ENCODE measurements around the gene URM1. TPM values are rescaled to one million over a fixed set of nuclear protein-coding genes. Genes with fewer than 3 reads are reported as not detected.

The URM1 gene
- total and polyA plus RNA-seq, 10 of the 15 experiments (the other 5 are each of a cell fraction or from before 2014, with no cell fraction given): 7.9 to 75.8 (median 63.7) TPM

GRCh38 chr9:128406848-128407391 lies 35.7 kb downstream of the URM1 start:
- ATAC-seq: no peak
- SMC1A ChIA-PET (ENCODE audit: uncharacterized antibody, unreplicated experiment): no interaction called here
- POLR2A ChIA-PET: no interaction called here
- RAD21 ChIA-PET (ENCODE audit: unreplicated experiment): no interaction called here
- Histone ChIP-seq H4K20me1 (ENCODE audit: control insufficient read depth, insufficient read depth) (no peaks in the 10 kb centered on the region), H2AFZ (ENCODE audit: control insufficient read depth, low read depth, low read length) (no peak overlapping the region), H3K27ac (ENCODE audit: control insufficient read depth, insufficient read depth) (no peak overlapping the region), H3K9ac (ENCODE audit: control insufficient read depth, insufficient read depth, low read length) (no peak overlapping the region), H3K27me3 (replicated peaks in 1 of 2; ENCODE audit: control insufficient read depth in 2 of 2, insufficient read depth in 2 of 2, low read length in 1 of 2) (peaks cover 1 to 2% of the 10 kb centered on the region in 2 experiments; a peak in 3 of 4 replicates), H3K4me1 (ENCODE audit: control insufficient read depth, insufficient read depth, low read length) (no peaks in the 10 kb centered on the region), H3K36me3 (ENCODE audit: control insufficient read depth in 2 of 2, insufficient read depth in 2 of 2, low read length in 1 of 2) (no peaks in the 10 kb centered on the region), H3K79me2 (ENCODE audit: control insufficient read depth, insufficient read depth, low read length) (no peaks in the 10 kb centered on the region), H3K9me3 (replicated peaks; ENCODE audit: control insufficient read depth, insufficient read depth, low read length) (no peaks in the 10 kb centered on the region), H3K4me2 (ENCODE audit: control insufficient read depth, insufficient read depth) (no peak overlapping the region), H3K4me3 (no peak overlapping the region)
- TF ChIP-seq BCL3 (IDR thresholded peaks at IDR 0.05; ENCODE audit: borderline replicate concordance, insufficient read depth, low read depth, low read length, poor library complexity, severe bottlenecking) (no peak), RCOR1 (conservative IDR thresholded peaks at IDR 0.05; ENCODE audit: low read depth, low read length) (no peak), HDGF (IDR thresholded peaks at IDR 0.05) (no peak), TBL1XR1 (IDR thresholded peaks at IDR 0.05; ENCODE audit: low read depth, low read length) (no peak)
- no peak for DNase-seq (ENCODE audit: low read depth, low spot score)
- in situ Hi-C loops (cut with MboI) (no loop called here), intact Hi-C loops (cut with micrococcal nuclease; ENCODE audit: unreplicated experiment) (no loop called here)
- CTCF ChIA-PET: interaction anchor here (0.6 to 3.0 kb wide), 2 partner anchors 45 to 105 kb away, joined by 4 to 10 read pairs; no protein-coding TSS in a partner anchor
- no peak for FAIRE-seq
- WGBS (ENCODE audit: insufficient coverage, insufficient replicate concordance, low lambda C conversion rate, missing lambda C conversion rate): 6% methylated on average over 9 of the region's 9 CpGs
- no TSS peak for BruUV-seq (replicated peaks)

- ChIA-PET SMC1A (ENCODE audit: uncharacterized antibody, unreplicated experiment) (no interaction called here), POLR2A (no interaction called here), CTCF (no interaction called here), RAD21 (ENCODE audit: unreplicated experiment) (no interaction called here)
- Histone ChIP-seq H3K79me2 (ENCODE audit: control insufficient read depth, insufficient read depth, low read length) (no peaks in the 10 kb centered on the region), H3K4me3 (no peak overlapping the region), H4K20me1 (ENCODE audit: control insufficient read depth, insufficient read depth) (no peaks in the 10 kb centered on the region), H2AFZ (ENCODE audit: control insufficient read depth, low read depth, low read length) (no peak overlapping the region), H3K36me3 (ENCODE audit: control insufficient read depth in 2 of 2, insufficient read depth in 2 of 2, low read length in 1 of 2) (no peaks in the 10 kb centered on the region), H3K9me3 (replicated peaks; ENCODE audit: control insufficient read depth, insufficient read depth, low read length) (no peaks in the 10 kb centered on the region), H3K9ac (ENCODE audit: control insufficient read depth, insufficient read depth, low read length) (no peak overlapping the region), H3K27ac (ENCODE audit: control insufficient read depth, insufficient read depth) (no peak overlapping the region), H3K27me3 (replicated peaks in 1 of 2; ENCODE audit: control insufficient read depth in 2 of 2, insufficient read depth in 2 of 2, low read length in 1 of 2) (peaks cover 1 to 2% of the 10 kb centered on the region in 2 experiments; a peak in 3 of 4 replicates), H3K4me2 (ENCODE audit: control insufficient read depth, insufficient read depth) (no peak overlapping the region), H3K4me1 (ENCODE audit: control insufficient read depth, insufficient read depth, low read length) (no peaks in the 10 kb centered on the region)
- WGBS (ENCODE audit: insufficient coverage, insufficient replicate concordance, low lambda C conversion rate, missing lambda C conversion rate): 52% methylated on average over 24 of the region's 26 CpGs
- FAIRE-seq: no peak
- no peak for DNase-seq (ENCODE audit: low read depth, low spot score)
- in situ Hi-C loops (cut with MboI): no loop called here
- ATAC-seq: no peak
- no TSS peak for BruUV-seq (replicated peaks)
- intact Hi-C loops (cut with micrococcal nuclease; ENCODE audit: unreplicated experiment): no loop called here
- TF ChIP-seq ZNF384 (IDR thresholded peaks at IDR 0.05; ENCODE audit: borderline replicate concordance, low read depth, low read length) (no peak), EGR1 (IDR thresholded peaks at IDR 0.05; ENCODE audit: borderline replicate concordance in 1 of 2, low read depth in 2 of 2, low read length in 2 of 2) (no peak), ZNF687 (IDR thresholded peaks at IDR 0.05) (no peak), HCFC1 (IDR thresholded peaks at IDR 0.05; ENCODE audit: low read length) (no peak), RBBP5 (conservative IDR thresholded peaks at IDR 0.05) (no peak)
Measured at GRCh38 chr9:128408963-128409431, 37.8 kb downstream of the URM1 start.

All from GM12878 (cell line).